GM12865 (cell line): ENCODE results near the gene PTTG1IP2.

Experiments used
- DNase-seq: peaks from one replicate; pipeline ENCODE4 v3.0.0; 2010; ENCODE audit warnings: low read depth
- H3K4me3 ChIP-seq: 2 replicates; pipeline ENCODE4 v1.5.1; 2011; ENCODE audit warnings: mild to moderate bottlenecking, low read depth, low read length, control low read depth
- CTCF ChIP-seq: IDR thresholded peaks from 2 replicates; pipeline ENCODE4 v1.5.1; 2011; ENCODE audit warnings: low read length, control low read depth, low read depth, inconsistent platforms; ENCODE audit not compliant: insufficient read depth; ENCODE audit errors: missing control alignments

PTTG1IP2 gene

GRCh38 chr7:90483251-90483650, 13.8 kb downstream of the PTTG1IP2 start:
- H3K4me3 ChIP-seq: no peak overlapping the region
- TF ChIP-seq CTCF: no peak
- DNase-seq: no peak

GRCh38 chr7:90484706-90485105, 15.3 kb downstream of the PTTG1IP2 start:
- TF ChIP-seq CTCF: no peak
- no peak overlapping the region for H3K4me3 ChIP-seq
- DNase-seq: no peak

GRCh38 chr7:90485734-90486316, 16.4 kb downstream of the PTTG1IP2 start:
- no peak for TF ChIP-seq CTCF
- no peak overlapping the region for H3K4me3 ChIP-seq
- no peak for DNase-seq

- no peak for TF ChIP-seq CTCF
These were observed 18.4 kb downstream of the PTTG1IP2 start for GRCh38 chr7:90487808-90488207.

GRCh38 chr7:90488220-90488619, 18.8 kb downstream of the PTTG1IP2 start:
- no peak for TF ChIP-seq CTCF
- no peak for DNase-seq
- no peak overlapping the region for H3K4me3 ChIP-seq

More at GRCh38 chr7:90487808-90488207, 18.4 kb downstream of the PTTG1IP2 start:
- no peak for DNase-seq
- no peak overlapping the region for H3K4me3 ChIP-seq

GRCh38 chr7:90492250-90492649, 22.8 kb downstream of the PTTG1IP2 start:
- no peak overlapping the region for H3K4me3 ChIP-seq
- no peak for DNase-seq
- no peak for TF ChIP-seq CTCF

GRCh38 chr7:90495241-90495640, 25.8 kb downstream of the PTTG1IP2 start:
- TF ChIP-seq CTCF: no peak
- no peak for DNase-seq
- H3K4me3 ChIP-seq: no peak overlapping the region
